GM12878 (cell line): ENCODE results near the gene GALNT11. TPM values are rescaled to one million over a fixed set of nuclear protein-coding genes. Genes with fewer than 3 reads are reported as not detected.

ENCODE experiments used
- ATAC-seq: fragments of 200-7000 bp; cut with Tn5 transposase; 3 replicates; pipeline ENCODE4 v1.9.1; 2020; ENCODE audit warnings: mild to moderate bottlenecking, moderate library complexity
- BruUV-seq: library from RNA; stranded (reverse); fragments of 400-500 nt; replicated peaks from 2 replicates; lab custom pipeline; 2021; lab: Mats Ljungman, UMichigan
- CTCF ChIA-PET: fragments of 300-600 bp; sonication (Branson Sonifier 250); formaldehyde crosslinking; extraction: SDS; loops from one replicate; lab custom pipeline; 2021; ENCODE audit warnings: inconsistent platforms; lab: Yijun Ruan, JAX
- POLR2A ChIA-PET: fragments of 350-600 bp; formaldehyde crosslinking; extraction: SDS; loops from one replicate; lab custom pipeline; 2021; ENCODE audit warnings: inconsistent platforms; lab: Charles Lee
- RAD21 ChIA-PET: fragments of 300-600 bp; sonication (Branson Sonifier 250); formaldehyde crosslinking; loops from one replicate; lab custom pipeline; 2023; ENCODE audit warnings: antibody characterized with exemption; ENCODE audit not compliant: unreplicated experiment; lab: Charles Lee
- SMC1A ChIA-PET: fragments of 300-600 bp; sonication (Branson Sonifier 250); formaldehyde crosslinking; loops from one replicate; lab custom pipeline; 2023; ENCODE audit not compliant: unreplicated experiment, uncharacterized antibody; lab: Charles Lee
- DNase-seq: peaks from one replicate; pipeline ENCODE4 v3.0.0-alpha.2; 2011; ENCODE audit warnings: low read depth, low spot score
- FAIRE-seq: peaks from 3 replicates; lab custom pipeline; 2011; peaks lifted over from hg19 to GRCh38; lab: Jason Lieb, UNC
- H2AFZ ChIP-seq: 2 replicates; pipeline ENCODE4 v1.6.0; 2011; ENCODE audit warnings: low read depth, low read length, control low read depth; ENCODE audit not compliant: control insufficient read depth
- H3K27ac ChIP-seq: 2 replicates; pipeline ENCODE4 v1.5.1; 2011; ENCODE audit warnings: control low read depth; ENCODE audit not compliant: control insufficient read depth, insufficient read depth
- H3K27me3 ChIP-seq, 2 experiments: replicated peaks in 1 of 2; 2 replicates each; pipeline versions ENCODE4 v1.6.0 to v1.6.1; 2011; ENCODE audit warnings: low read length in 1 of 2; ENCODE audit not compliant: control insufficient read depth in 2 of 2, insufficient read depth in 2 of 2
- H3K36me3 ChIP-seq, 2 experiments: 2 replicates each; pipeline ENCODE4 v1.5.1; 2011; ENCODE audit warnings: low read length in 1 of 2; ENCODE audit not compliant: control insufficient read depth in 2 of 2, insufficient read depth in 2 of 2
- H3K4me1 ChIP-seq: 2 replicates; pipeline ENCODE4 v1.6.1; 2011; ENCODE audit warnings: mild to moderate bottlenecking, low read length, moderate library complexity, mixed read lengths; ENCODE audit not compliant: control insufficient read depth, insufficient read depth
- H3K4me2 ChIP-seq: 2 replicates; pipeline ENCODE4 v1.6.0; 2011; ENCODE audit warnings: control low read depth; ENCODE audit not compliant: control insufficient read depth, insufficient read depth
- H3K4me3 ChIP-seq: fragments of 200-600 bp; sonication (generic); 2 replicates; pipeline ENCODE4 v1.5.1; 2016
- H3K79me2 ChIP-seq: 2 replicates; pipeline ENCODE4 v1.6.0; 2011; ENCODE audit warnings: low read length; ENCODE audit not compliant: control insufficient read depth, insufficient read depth
- H3K9ac ChIP-seq: 2 replicates; pipeline ENCODE4 v1.8.0; 2011; ENCODE audit warnings: low read length, control low read depth, mixed read lengths; ENCODE audit not compliant: control insufficient read depth, insufficient read depth
- H3K9me3 ChIP-seq: replicated peaks from 3 replicates; pipeline ENCODE4 v1.5.1; 2011; ENCODE audit warnings: mild to moderate bottlenecking, low read length; ENCODE audit not compliant: control insufficient read depth, insufficient read depth
- H4K20me1 ChIP-seq: 2 replicates; pipeline ENCODE4 v1.6.0; 2011; ENCODE audit not compliant: control insufficient read depth, insufficient read depth
- BACH1 ChIP-seq: fragments of 450-650 bp; IDR thresholded peaks from 2 replicates; pipeline ENCODE4 v1.6.1; 2017; ENCODE audit warnings: mild to moderate bottlenecking, borderline replicate concordance
- CBFB ChIP-seq: IDR thresholded peaks from 2 replicates; pipeline ENCODE4 v1.6.1; 2016; ENCODE audit warnings: antibody characterized with exemption, low read depth
- CREB1 ChIP-seq: IDR thresholded peaks from 2 replicates; pipeline ENCODE4 v1.6.1; 2012; ENCODE audit warnings: low read depth, mild to moderate bottlenecking, inconsistent platforms
- CUX1 ChIP-seq: IDR thresholded peaks from 2 replicates; pipeline ENCODE4 v1.6.1; 2012; ENCODE audit warnings: improper control_type of control experiment, low read depth, low read length; ENCODE audit not compliant: insufficient replicate concordance
- EED ChIP-seq: sonication (generic); IDR thresholded peaks from 2 replicates; pipeline ENCODE4 v1.6.1; 2016; ENCODE audit warnings: antibody characterized with exemption, low read depth
- MEF2B ChIP-seq: fragments of 450-650 bp; IDR thresholded peaks from 2 replicates; pipeline ENCODE4 v1.6.1; 2018; ENCODE audit warnings: mild to moderate bottlenecking, moderate library complexity; ENCODE audit not compliant: partially characterized antibody, poor library complexity, severe bottlenecking
- SIX5 ChIP-seq: IDR thresholded peaks from 2 replicates; pipeline ENCODE4 v1.6.1; 2011; ENCODE audit warnings: mild to moderate bottlenecking, low read depth, low read length, moderate library complexity; ENCODE audit not compliant: severe bottlenecking
- SMARCA5 ChIP-seq: fragments of 450-650 bp; IDR thresholded peaks from 2 replicates; pipeline ENCODE4 v1.6.1; 2017; ENCODE audit warnings: mild to moderate bottlenecking
- SUZ12 ChIP-seq: fragments of 200-600 bp; sonication (generic); IDR thresholded peaks from one replicate; pipeline ENCODE4 v1.6.1; 2018; ENCODE audit warnings: antibody characterized with exemption, mild to moderate bottlenecking; ENCODE audit not compliant: unreplicated experiment
- WGBS: methylation state at CpG from one replicate; pipeline ENCODE4 v1.1.6; 2016; ENCODE audit warnings: low lambda C conversion rate; ENCODE audit not compliant: insufficient replicate concordance, insufficient coverage; ENCODE audit errors: missing lambda C conversion rate; 5-methylcytosine and 5-hydroxymethylcytosine counted together
- in situ Hi-C: fragments of 300-500 bp; cut with MboI; formaldehyde crosslinking; loops from 9 replicates; pipeline ENCODE4 v1.14.3; 2018; ENCODE audit warnings: mixed read lengths
- intact Hi-C: fragments of 100-400 bp; cut with micrococcal nuclease; formaldehyde crosslinking; loops from one replicate; pipeline ENCODE4 v1.14.2; 2022; ENCODE audit not compliant: unreplicated experiment
- polyA plus RNA-seq, 11 experiments: library from polyadenylated mRNA; depleted of rRNA in 4 of 11; unstranded in 6 of 11; stranded (reverse) in 5 of 11; fragments of >200 nt; fragmentation: Nextera tagmentation in 4 of 11; fragmentation: Illumina TruSeq in 1 of 11; extraction: Ambion mirVana in 4 of 11; extraction: Trizol in 1 of 11; gene quantifications; 1 replicate in 1 of 11; 2 replicates in 10 of 11; pipeline versions ENCODE4 v1.2.1 to v1.2.3, GENCODE V29; 2011 to 2016; ENCODE audit warnings: inconsistent platforms in 2 of 11, missing spikeins in 2 of 11, low read depth in 1 of 11
- total RNA-seq, 4 experiments: library from RNA; depleted of rRNA in 3 of 4; stranded (reverse); fragments of >200 nt in 3 of 4; fragmentation: Illumina TruSeq in 1 of 4; extraction: Trizol in 1 of 4; gene quantifications; 2 replicates each; pipeline versions ENCODE4 v1.2.1 to v1.2.3, GENCODE V29; 2013 to 2021

GALNT11 gene
- total and polyA plus RNA-seq, 10 of the 15 experiments (the other 5 are each of a cell fraction or from before 2014, with no cell fraction given): 2.0 to 9.5 (median 6.4) TPM

GRCh38 chr7:152128252-152128651 lies 102.8 kb downstream of the GALNT11 start (continued):
- no peak for TF ChIP-seq SUZ12
- TF ChIP-seq, all 136 proteins: peak for 0

DNA sequence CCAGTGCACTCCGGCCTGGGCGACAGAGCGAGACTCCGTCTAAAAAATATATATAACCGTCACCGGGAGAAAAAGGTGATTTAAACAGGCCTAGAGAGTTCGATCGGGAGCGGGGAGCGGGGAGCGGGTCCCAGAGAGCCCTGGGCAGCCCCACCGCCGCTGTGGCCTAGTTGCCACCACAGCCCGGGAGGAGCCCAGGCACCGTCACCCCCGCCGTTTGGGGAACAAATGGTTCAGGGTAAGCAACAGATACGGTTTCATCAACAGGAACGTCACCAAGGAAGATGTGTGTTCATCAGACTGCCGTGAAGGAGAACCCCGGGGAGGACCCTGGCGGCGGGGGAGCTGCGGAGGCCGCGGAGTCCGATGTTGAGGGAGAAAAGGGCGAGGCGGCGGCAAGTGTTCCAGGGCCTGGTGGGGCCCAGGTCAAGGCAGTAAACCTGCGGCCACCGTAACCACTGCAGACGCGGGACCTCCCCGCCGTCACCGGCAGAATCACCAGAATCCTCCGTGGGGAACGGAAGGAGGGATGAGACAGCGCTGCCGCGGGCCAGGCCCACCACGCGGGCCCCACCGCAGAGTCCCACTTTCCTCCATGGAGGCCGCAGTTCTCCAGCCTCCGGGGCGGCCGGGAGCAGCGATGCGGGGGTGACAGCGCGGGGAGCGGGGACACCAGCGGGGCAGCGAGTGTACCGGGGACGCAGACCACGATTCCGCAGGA lies 103.4 kb downstream of the GALNT11 start:
- ATAC-seq: no peak
- SMC1A ChIA-PET: no interaction called here
- H3K36me3 ChIP-seq: peaks cover 9 to 21% of the 10 kb centered on the region in 2 experiments; a peak in 3 of 4 replicates

DNA sequence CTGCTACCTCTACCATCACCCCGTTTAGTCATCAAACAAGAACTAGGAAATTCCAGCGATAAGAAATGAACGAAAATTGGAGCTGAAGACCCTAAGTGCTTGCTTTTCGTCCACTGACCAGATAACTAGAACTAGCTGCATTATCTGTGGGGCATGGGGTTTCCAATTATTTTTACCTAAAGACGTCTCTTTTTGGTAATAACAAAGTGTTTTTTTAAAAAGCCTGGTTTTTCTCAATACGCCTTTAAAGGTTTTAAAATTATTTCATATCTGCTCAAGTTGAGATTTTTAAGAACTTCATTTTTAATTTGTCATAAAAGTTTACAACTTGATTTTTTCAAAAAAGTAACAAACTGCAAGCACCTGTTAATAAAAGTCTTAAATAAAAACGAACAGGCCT lies 104.2 kb downstream of the GALNT11 start:
- no peak overlapping the region for H2AFZ ChIP-seq
- no peak overlapping the region for H3K27ac ChIP-seq
- H3K36me3 ChIP-seq: peaks cover 9 to 21% of the 10 kb centered on the region in 2 experiments; a peak in 3 of 4 replicates
- H3K4me2 ChIP-seq: no peak overlapping the region
- no TSS peak for BruUV-seq
- H3K4me3 ChIP-seq: no peak overlapping the region
- no peaks in the 10 kb centered on the region for H3K27me3 ChIP-seq
- H4K20me1 ChIP-seq: no peaks in the 10 kb centered on the region
- TF ChIP-seq CUX1: no peak
- POLR2A ChIA-PET: no interaction called here
- 90% methylated on average over 7 of the region's 7 CpGs for WGBS
- FAIRE-seq: no peak
- intact Hi-C loops: no loop called here
- SMC1A ChIA-PET: no interaction called here
- no peaks in the 10 kb centered on the region for H3K79me2 ChIP-seq
- no peak for ATAC-seq
- no peak overlapping the region for H3K9ac ChIP-seq
- in situ Hi-C loops: no loop called here
- H3K4me1 ChIP-seq: no peaks in the 10 kb centered on the region
- no peaks in the 10 kb centered on the region for H3K9me3 ChIP-seq
- RAD21 ChIA-PET: no interaction called here
- CTCF ChIA-PET: no interaction called here
- DNase-seq: no peak

More for the DNA sequence above, 103.4 kb downstream of the GALNT11 start:
- POLR2A ChIA-PET: no interaction called here
- CTCF ChIA-PET: no interaction called here
- no peak overlapping the region for H3K4me3 ChIP-seq
- H3K9ac ChIP-seq: no peak overlapping the region
- no peaks in the 10 kb centered on the region for H3K27me3 ChIP-seq
- in situ Hi-C loops: no loop called here
- H2AFZ ChIP-seq: no peak overlapping the region
- no peak for FAIRE-seq
- TF ChIP-seq SMARCA5 (no peak), EED (no peak), BACH1 (no peak), CREB1 (no peak), CBFB (no peak), MEF2B (no peak), SIX5 (no peak)
- intact Hi-C loops: no loop called here
- no peaks in the 10 kb centered on the region for H3K9me3 ChIP-seq
- no peaks in the 10 kb centered on the region for H3K79me2 ChIP-seq
- no peaks in the 10 kb centered on the region for H4K20me1 ChIP-seq
- no peak overlapping the region for H3K27ac ChIP-seq
- BruUV-seq: no TSS peak
- 98% methylated on average over 37 of the region's 60 CpGs for WGBS
- RAD21 ChIA-PET: no interaction called here
- DNase-seq: no peak
- no peaks in the 10 kb centered on the region for H3K4me1 ChIP-seq
- no peak overlapping the region for H3K4me2 ChIP-seq
